Measurements from ENCODE around the gene ARIH2. TPM values are rescaled to one million over a fixed set of nuclear protein-coding genes. Genes with fewer than 3 reads are reported as not detected.

Gene ARIH2
- total RNA-seq, 1 experiment from 2014 or later = 77.0 TPM

GRCh38 chr3:48970586-48970985 is 51.9 kb downstream of the ARIH2 start:
- POLR2A ChIA-PET = no interaction called here
- in situ Hi-C loops (cut with HindIII; ENCODE audit: low pct_unique_long_range_greater_than_20kb, low sequenced_read_pairs) = no loop called here
- no peak for TF ChIP-seq CTCF (IDR thresholded peaks at IDR 0.05)
- no peak for TF ChIP-seq TCF7L2 (IDR thresholded peaks at IDR 0.05; ENCODE audit: low read depth, low read length)
- no peak for TF ChIP-seq REST (IDR thresholded peaks at IDR 0.05; ENCODE audit: insufficient read depth in 1 of 2, low read depth in 2 of 2, low read length in 1 of 2)
- no peak for TF ChIP-seq SIN3A (IDR thresholded peaks at IDR 0.05; ENCODE audit: borderline replicate concordance, insufficient read depth, low read depth, low read length)
- no peak for TF ChIP-seq POLR2AphosphoS5 (IDR thresholded peaks at IDR 0.05; ENCODE audit: low read depth, low read length)
- intact Hi-C loops (cut with micrococcal nuclease; ENCODE audit: unreplicated experiment) = no loop called here
- no peak for ATAC-seq
- Histone ChIP-seq H3K36me3 (ENCODE audit: control insufficient read depth, insufficient read depth, low read length) (peaks cover 10% of the 10 kb centered on the region; the same call in 1 of the 2 replicates), H3K4me1 (ENCODE audit: control insufficient read depth, insufficient read depth, low read length) (no peaks in the 10 kb centered on the region), H3K27me3 (ENCODE audit: control insufficient read depth, insufficient read depth, low read length) (no peaks in the 10 kb centered on the region), H3K4me3 (ENCODE audit: low read depth in 2 of 2, low read length in 2 of 2) (no peak overlapping the region), H3K9me3 (ENCODE audit: control insufficient read depth, insufficient read depth, low read depth, low read length) (no peaks in the 10 kb centered on the region), H3K27ac (ENCODE audit: low read length) (no peak overlapping the region)
- BruUV-seq (replicated peaks) = no TSS peak
- CTCF ChIA-PET = no interaction called here
- no peak for DNase-seq (ENCODE audit: low read depth, low spot score)

GRCh38 chr3:48974076-48974864 is 55.6 kb downstream of the ARIH2 start:
- intact Hi-C loops (cut with micrococcal nuclease; ENCODE audit: unreplicated experiment) = no loop called here
- Histone ChIP-seq H3K36me3 (ENCODE audit: control insufficient read depth, insufficient read depth, low read length) (peaks cover 6% of the 10 kb centered on the region; the same call in 1 of the 2 replicates), H3K4me1 (ENCODE audit: control insufficient read depth, insufficient read depth, low read length) (no peaks in the 10 kb centered on the region), H3K27me3 (ENCODE audit: control insufficient read depth, insufficient read depth, low read length) (no peaks in the 10 kb centered on the region), H3K27ac (ENCODE audit: low read length) (no peak overlapping the region), H3K4me3 (ENCODE audit: low read depth in 2 of 2, low read length in 2 of 2) (no peak overlapping the region), H3K9me3 (ENCODE audit: control insufficient read depth, insufficient read depth, low read depth, low read length) (no peaks in the 10 kb centered on the region)
- POLR2A ChIA-PET = no interaction called here
- TF ChIP-seq SIN3A (IDR thresholded peaks at IDR 0.05; ENCODE audit: borderline replicate concordance, insufficient read depth, low read depth, low read length) (no peak), POLR2AphosphoS5 (IDR thresholded peaks at IDR 0.05; ENCODE audit: low read depth, low read length) (no peak), TCF7L2 (IDR thresholded peaks at IDR 0.05; ENCODE audit: low read depth, low read length) (no peak), REST (IDR thresholded peaks at IDR 0.05; ENCODE audit: insufficient read depth in 1 of 2, low read depth in 2 of 2, low read length in 1 of 2) (no peak), CTCF (IDR thresholded peaks at IDR 0.05) (no peak)
- CTCF ChIA-PET = interaction anchor here (0.7 kb wide), 1 partner anchor 42 kb away, joined by 3 read pairs; no protein-coding TSS in a partner anchor
- in situ Hi-C loops (cut with HindIII; ENCODE audit: low pct_unique_long_range_greater_than_20kb, low sequenced_read_pairs) = no loop called here
- no peak for ATAC-seq
- no peak for DNase-seq (ENCODE audit: low read depth, low spot score)
- no TSS peak for BruUV-seq (replicated peaks)
